ENCODE data around the gene HOOK1.
"Not testable (repeated sequence)": the region's sequence is repeated elsewhere in the genome, so short reads cannot be mapped to it uniquely, and the experiment has no call there.

HOOK1 gene

DNA sequence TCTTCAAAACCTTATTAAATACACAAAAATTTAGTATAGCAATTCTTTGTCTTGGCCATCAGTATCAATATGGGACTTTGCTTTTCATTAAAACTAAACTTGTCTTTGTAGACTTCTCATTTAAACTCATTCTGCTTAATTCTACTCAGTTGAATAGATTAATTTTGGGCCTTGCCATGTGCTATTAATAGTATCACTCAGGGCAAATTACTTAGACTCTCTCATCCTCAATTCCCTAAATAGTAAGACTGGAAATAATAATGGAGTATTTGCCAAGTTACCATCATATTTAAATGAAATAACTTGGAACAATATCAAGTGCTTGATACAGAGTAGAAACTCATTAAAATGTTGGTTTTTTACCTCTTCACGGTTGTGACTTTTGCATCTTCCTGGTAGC is 13.4 kb downstream of the HOOK1 start:
- H3K27ac ChIP-seq: no peak overlapping the region
- TF ChIP-seq, protein P1, sequence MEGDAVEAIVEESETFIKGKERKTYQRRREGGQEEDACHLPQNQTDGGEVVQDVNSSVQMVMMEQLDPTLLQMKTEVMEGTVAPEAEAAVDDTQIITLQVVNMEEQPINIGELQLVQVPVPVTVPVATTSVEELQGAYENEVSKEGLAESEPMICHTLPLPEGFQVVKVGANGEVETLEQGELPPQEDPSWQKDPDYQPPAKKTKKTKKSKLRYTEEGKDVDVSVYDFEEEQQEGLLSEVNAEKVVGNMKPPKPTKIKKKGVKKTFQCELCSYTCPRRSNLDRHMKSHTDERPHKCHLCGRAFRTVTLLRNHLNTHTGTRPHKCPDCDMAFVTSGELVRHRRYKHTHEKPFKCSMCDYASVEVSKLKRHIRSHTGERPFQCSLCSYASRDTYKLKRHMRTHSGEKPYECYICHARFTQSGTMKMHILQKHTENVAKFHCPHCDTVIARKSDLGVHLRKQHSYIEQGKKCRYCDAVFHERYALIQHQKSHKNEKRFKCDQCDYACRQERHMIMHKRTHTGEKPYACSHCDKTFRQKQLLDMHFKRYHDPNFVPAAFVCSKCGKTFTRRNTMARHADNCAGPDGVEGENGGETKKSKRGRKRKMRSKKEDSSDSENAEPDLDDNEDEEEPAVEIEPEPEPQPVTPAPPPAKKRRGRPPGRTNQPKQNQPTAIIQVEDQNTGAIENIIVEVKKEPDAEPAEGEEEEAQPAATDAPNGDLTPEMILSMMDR (conservative IDR thresholded peaks at IDR 0.05): no peak

DNA sequence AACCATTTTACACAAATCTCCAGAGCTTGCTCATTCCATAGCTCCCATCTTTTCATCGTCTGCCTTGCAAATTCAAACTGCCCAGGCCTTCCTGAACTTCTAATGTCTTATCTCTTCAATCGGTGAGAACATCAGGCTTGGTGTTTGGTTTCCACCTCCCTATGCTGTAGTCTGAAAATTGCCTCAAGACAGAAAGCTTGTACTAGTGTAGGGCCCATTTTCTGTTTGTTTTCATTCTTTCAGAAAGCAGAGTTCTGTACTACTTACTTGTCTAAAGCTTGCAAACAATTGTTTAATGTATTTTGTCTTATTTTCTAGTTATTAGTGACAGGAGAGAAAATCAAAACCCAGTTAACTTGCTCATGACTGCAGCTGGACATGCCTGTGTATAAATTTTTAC is 16.8 kb downstream of the HOOK1 start:
- TF ChIP-seq, protein P1 (conservative IDR thresholded peaks at IDR 0.05): no peak
- peak overlapping the region; percentile 13; the same call in 1 of the 2 replicates for H3K27ac ChIP-seq

DNA sequence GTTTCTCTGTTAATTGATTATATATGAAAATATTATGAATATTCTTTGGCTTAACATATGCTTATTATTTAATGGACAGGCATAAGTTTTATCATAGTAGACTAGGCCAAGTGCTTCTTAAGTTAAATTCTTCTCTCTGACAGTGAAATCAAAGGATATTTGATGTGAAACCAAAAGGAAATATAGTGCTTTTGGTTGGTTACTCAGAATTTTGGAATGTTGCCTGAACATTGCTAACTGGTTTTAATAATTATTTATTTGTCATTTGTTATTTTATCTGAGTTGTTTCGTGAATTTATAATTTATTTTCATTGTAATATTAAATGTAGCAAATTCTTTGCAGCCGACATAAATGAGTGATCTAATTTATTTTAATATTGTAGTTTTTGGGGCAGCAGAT is 18.3 kb downstream of the HOOK1 start:
- no peak overlapping the region for H3K27ac ChIP-seq
- TF ChIP-seq, protein P1 (conservative IDR thresholded peaks at IDR 0.05): no peak

DNA sequence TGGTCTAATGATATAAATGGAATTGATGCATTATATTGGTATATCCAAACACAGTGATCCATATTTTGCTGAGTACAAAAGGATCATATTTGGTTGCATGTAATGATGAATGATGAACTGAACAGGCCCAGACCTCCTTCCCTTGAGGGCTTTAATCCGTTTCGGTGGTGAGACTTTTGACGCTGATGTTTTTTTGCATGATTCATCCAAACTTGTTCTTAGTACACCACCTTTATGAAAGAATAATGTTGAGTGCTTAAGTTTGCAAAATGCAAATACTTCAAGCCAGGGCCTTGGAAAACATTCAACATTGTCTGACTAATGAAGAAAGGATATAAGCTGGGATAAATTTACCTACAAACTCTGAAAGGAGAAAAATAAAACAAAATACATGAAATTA is 19.2 kb downstream of the HOOK1 start:
- TF ChIP-seq, protein P1 (conservative IDR thresholded peaks at IDR 0.05): no peak

DNA sequence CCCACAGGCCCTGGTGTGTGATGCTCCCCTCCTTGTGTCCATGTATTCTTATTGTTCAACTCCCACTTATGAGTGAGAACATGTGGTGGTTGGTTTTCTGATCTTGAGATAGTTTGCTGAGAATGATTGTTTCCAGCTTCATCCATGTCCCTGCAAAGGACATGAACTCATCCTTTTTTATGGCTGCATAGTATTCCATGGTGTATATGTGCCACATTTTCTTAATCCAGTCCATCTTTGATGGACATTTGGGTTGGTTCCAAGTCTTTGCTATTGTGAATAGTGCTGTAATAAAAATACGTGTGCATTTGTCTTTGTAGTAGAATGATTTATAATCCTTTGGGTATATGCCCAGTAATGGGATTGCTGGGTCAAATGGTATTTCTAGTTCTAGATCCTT is 23.1 kb downstream of the HOOK1 start:
- not testable (repeated sequence) for H3K27ac ChIP-seq

More for the DNA sequence above, 19.2 kb downstream of the HOOK1 start:
- H3K27ac ChIP-seq: no peak overlapping the region

DNA sequence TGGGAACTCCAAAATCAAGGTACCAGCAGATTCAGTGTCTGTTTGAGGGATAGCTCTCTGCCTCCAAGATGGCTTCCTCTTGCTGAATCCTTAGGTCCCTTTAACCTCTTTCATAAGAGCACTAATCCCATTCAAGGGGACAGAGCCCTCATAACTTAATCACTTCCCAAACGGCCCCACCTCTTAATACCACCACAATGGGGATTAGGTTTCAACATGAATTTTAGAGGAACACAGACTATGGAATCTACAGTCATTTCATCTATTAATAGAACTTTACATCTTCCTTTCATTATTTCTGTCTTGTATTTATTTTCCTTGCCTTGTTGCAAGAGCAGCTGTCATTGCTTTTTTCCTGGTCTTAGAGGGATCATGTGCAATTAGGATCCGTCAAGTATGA is 30.3 kb downstream of the HOOK1 start:
- TF ChIP-seq, protein P1 (conservative IDR thresholded peaks at IDR 0.05): no peak
- no peak overlapping the region for H3K27ac ChIP-seq

DNA sequence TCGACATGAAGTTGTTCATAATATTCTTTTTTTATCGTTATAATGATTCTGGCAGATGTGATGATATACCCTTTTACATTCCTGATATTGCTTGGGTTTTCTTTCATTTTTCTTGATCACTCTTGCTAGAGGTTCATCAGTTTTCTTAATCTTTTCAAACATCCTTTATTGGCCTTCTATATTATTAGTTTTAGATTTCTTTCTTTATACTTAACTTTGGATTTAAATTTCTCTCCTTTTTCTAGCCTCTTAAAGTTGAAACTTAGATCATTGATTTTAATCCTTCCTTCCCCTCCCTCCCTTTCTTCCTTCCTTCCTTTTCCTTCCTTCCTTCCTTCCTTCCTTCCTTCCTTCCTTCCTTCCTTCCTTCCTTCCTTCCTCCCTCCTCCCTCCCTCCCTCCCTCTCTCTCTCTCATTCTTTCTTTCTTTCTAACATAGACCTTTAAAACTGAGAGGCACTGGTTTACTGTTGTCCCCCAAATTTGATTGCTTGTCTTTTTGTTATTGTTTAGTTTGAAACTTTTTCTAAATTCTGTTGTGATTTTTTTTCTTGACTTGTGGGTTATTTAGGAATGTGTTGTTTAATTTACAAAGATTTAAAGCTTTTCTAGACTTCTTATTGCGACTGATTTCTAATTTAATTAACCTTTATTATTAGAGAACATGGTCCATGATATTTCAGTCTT is 31.6 kb downstream of the HOOK1 start:
- TF ChIP-seq, protein P1 (conservative IDR thresholded peaks at IDR 0.05): no peak
- H3K27ac ChIP-seq: no peak overlapping the region

DNA sequence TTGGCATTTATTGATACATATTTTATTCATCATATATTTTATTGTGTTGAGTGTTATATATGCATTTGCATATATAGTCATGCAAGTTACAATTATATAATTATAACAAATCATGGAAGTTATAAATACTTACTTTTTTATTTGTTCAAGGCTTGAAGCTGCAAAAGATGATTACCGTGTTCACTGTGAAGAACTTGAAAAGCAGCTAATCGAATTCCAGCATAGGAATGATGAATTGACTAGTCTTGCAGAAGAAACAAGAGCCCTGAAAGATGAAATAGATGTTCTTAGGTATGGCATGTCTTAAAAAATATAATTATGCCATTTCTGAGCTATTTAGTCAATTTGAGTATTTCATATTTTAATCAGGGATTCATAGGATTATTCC is 32.1 kb downstream of the HOOK1 start:
- H3K27ac ChIP-seq: no peak overlapping the region

More for the DNA sequence above, 32.1 kb downstream of the HOOK1 start:
- TF ChIP-seq, protein P1 (conservative IDR thresholded peaks at IDR 0.05): no peak

Data from VCaP (cell line).